Thyroid gland (tissue), 4 donors: Measurements from ENCODE around the gene LDLRAD4. TPM values are rescaled to one million over a fixed set of nuclear protein-coding genes. Genes with fewer than 3 reads are reported as not detected.
A peak's percentile ranks its signal among the peaks of the same experiment; 100 is the strongest.

Experiments
- DNase-seq, 2 donors: peaks; one replicate each; pipeline ENCODE4 v3.0.0-alpha.2; 2019
- H3K27ac ChIP-seq, 3 donors: fragments of 200-600 bp; sonication (generic); 1 replicate in 2 of 3; 2 replicates in 1 of 3; pipeline ENCODE4 v1.5.1; 2016 to 2019; ENCODE audit warnings: mild to moderate bottlenecking in 1 of 3, moderate library complexity in 1 of 3
- H3K27me3 ChIP-seq: fragments of 200-600 bp; sonication (generic); one replicate; pipeline ENCODE4 v1.5.1; 2019
- H3K36me3 ChIP-seq, 2 donors: fragments of 200-600 bp; sonication (generic); one replicate each; pipeline ENCODE4 v1.5.1; 2016 to 2019
- H3K4me1 ChIP-seq, 2 donors: fragments of 200-600 bp; sonication (generic); one replicate each; pipeline ENCODE4 v1.5.1; 2017 to 2019
- H3K4me3 ChIP-seq, 3 donors: fragments of 200-600 bp; sonication (generic); replicated peaks in 1 of 3; 1 replicate in 2 of 3; 2 replicates in 1 of 3; pipeline ENCODE4 v1.5.1; 2016; ENCODE audit warnings: mild to moderate bottlenecking in 1 of 3
- H3K9me3 ChIP-seq: fragments of 200-600 bp; sonication (generic); one replicate; pipeline ENCODE4 v1.5.1; 2017
- CTCF ChIP-seq, 6 experiments: fragments of 200-600 bp in 3 of 6; fragments of 450-650 bp in 3 of 6; sonication (generic) in 3 of 6; IDR thresholded peaks; one replicate each; pipeline ENCODE4 v1.5.1; 2016 to 2019; ENCODE audit warnings: antibody characterized with exemption in 6 of 6, mild to moderate bottlenecking in 2 of 6, inconsistent platforms in 1 of 6, moderate library complexity in 1 of 6
- POLR2A ChIP-seq, 2 donors: fragments of 450-650 bp; IDR thresholded peaks; one replicate each; pipeline ENCODE4 v1.6.1; 2017; ENCODE audit warnings: antibody characterized with exemption in 2 of 2, mild to moderate bottlenecking in 2 of 2, moderate library complexity in 1 of 2
- WGBS, 2 donors: methylation state at CpG; one replicate each; pipeline ENCODE4 v1.1.5; 2017; 5-methylcytosine and 5-hydroxymethylcytosine counted together
- intact Hi-C: fragments of 100-400 bp; cut with DNase I; formaldehyde crosslinking; loops from one replicate; pipeline ENCODE4 v1.15.1; 2023
- total RNA-seq, 4 donors: library from RNA; depleted of rRNA; stranded (reverse); fragments of >200 nt; gene quantifications; one replicate each; pipeline ENCODE4 v1.2.3, GENCODE V29; 2016

The LDLRAD4 gene
- total RNA-seq, 4 donors from 2014 or later: 23.7 to 35.7 (median 29.7) TPM

GRCh38 chr18:13608791-13609532 lies 390.4 kb downstream of the LDLRAD4 start:
- Histone ChIP-seq H3K27me3 (no peaks in the 10 kb centered on the region), H3K4me1 (peaks cover 0 to 29% of the 10 kb centered on the region in 2 donors), H3K4me3 (no peak overlapping the region), H3K27ac (no peak overlapping the region), H3K36me3 (no peaks in the 10 kb centered on the region), H3K9me3 (no peaks in the 10 kb centered on the region)
- no peak for TF ChIP-seq POLR2A (IDR thresholded peaks at IDR 0.05)
- TF ChIP-seq CTCF (IDR thresholded peaks at IDR 0.05): no peak
- DNase-seq: peak; percentile 44 to 52
- intact Hi-C loops: no loop called here
- WGBS, 2 donors: 54 to 59% methylated on average over 13 to 16 of the region's 16 CpGs

DNA sequence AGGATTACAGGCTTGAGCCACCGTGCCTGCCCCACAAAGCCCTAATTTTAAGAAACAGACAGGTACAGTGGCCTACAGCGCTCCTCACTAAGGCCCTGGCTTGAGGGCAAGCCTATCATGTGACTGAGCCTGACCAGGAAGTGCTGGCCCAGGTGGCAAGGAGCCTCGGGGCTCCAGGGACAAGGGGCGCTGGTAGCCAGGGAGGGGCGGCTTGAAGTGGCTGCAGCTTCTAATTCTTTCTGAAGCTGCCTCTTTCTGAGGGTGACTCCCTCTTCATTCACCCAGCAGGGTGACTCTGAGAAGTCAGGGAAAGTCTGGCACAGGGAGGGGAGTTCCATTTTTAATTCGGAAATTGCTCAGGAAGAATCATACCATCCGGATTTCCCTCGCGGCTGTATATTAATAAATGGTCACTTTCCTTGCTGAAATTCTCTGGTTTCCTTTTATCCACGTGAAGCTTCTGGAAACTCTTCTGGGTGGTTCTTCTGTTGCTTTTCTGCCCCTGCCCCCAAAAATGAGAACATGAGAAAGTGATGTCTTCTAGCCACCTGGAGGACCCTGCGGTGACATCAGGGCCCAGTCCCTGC lies 392.1 kb downstream of the LDLRAD4 start:
- WGBS, 2 donors: 70 to 71% methylated on average over 11 of the region's 11 CpGs
- Histone ChIP-seq H3K4me3 (peak overlapping the region in 1 of 3 donors; percentile 4), H3K27me3 (no peaks in the 10 kb centered on the region), H3K27ac (peak overlapping the region in 1 of 3 donors; percentile 53), H3K36me3 (no peaks in the 10 kb centered on the region), H3K4me1 (peaks cover 0 to 42% of the 10 kb centered on the region in 2 donors), H3K9me3 (no peaks in the 10 kb centered on the region)
- TF ChIP-seq CTCF (IDR thresholded peaks at IDR 0.05) (no peak), POLR2A (IDR thresholded peaks at IDR 0.05) (no peak)
- DNase-seq: no peak
- intact Hi-C loops: loop anchor here (10.0 kb wide), 1 partner anchor 46 kb away; no protein-coding TSS in a partner anchor

GRCh38 chr18:13611142-13611600 lies 392.6 kb downstream of the LDLRAD4 start:
- WGBS, 2 donors: 61% methylated on average over 14 of the region's 14 CpGs
- intact Hi-C loops: loop anchor here (10.0 kb wide), 1 partner anchor 46 kb away; no protein-coding TSS in a partner anchor
- Histone ChIP-seq H3K9me3 (no peaks in the 10 kb centered on the region), H3K27ac (peak overlapping the region in 1 of 3 donors; percentile 53), H3K4me1 (peaks cover 0 to 42% of the 10 kb centered on the region in 2 donors), H3K4me3 (peak overlapping the region in 1 of 3 donors; percentile 4), H3K27me3 (no peaks in the 10 kb centered on the region), H3K36me3 (no peaks in the 10 kb centered on the region)
- no peak for DNase-seq
- TF ChIP-seq CTCF (IDR thresholded peaks at IDR 0.05) (no peak), POLR2A (IDR thresholded peaks at IDR 0.05) (no peak)

GRCh38 chr18:13611601-13612195 lies 393.1 kb downstream of the LDLRAD4 start:
- Histone ChIP-seq H3K4me1 (peaks cover 0 to 42% of the 10 kb centered on the region in 2 donors), H3K27me3 (no peaks in the 10 kb centered on the region), H3K4me3 (no peak overlapping the region), H3K27ac (peak overlapping the region in 1 of 3 donors; percentile 53), H3K36me3 (no peaks in the 10 kb centered on the region), H3K9me3 (no peaks in the 10 kb centered on the region)
- DNase-seq: peak in 1 of 2 donors; percentile 15
- WGBS, 2 donors: 23 to 65% methylated on average over 24 of the region's 24 CpGs
- intact Hi-C loops: loop anchor here (10.0 kb wide), 1 partner anchor 47 kb away; no protein-coding TSS in a partner anchor
- TF ChIP-seq POLR2A (IDR thresholded peaks at IDR 0.05): no peak
- no peak for TF ChIP-seq CTCF (IDR thresholded peaks at IDR 0.05)
